Stimulated activated CD4-positive, alpha-beta T cell treated with anti-CD3 and anti-CD28 coated beads, TNF-alpha, amount 100 ng/mL, for 1 hour (primary cell): Measurements from ENCODE around the gene HSDL1.

ENCODE experiments used
- DNase-seq, 3 donors: peaks; one replicate each; pipeline ENCODE4 v3.0.0-alpha.2; 2020; ENCODE audit warnings: low read depth in 3 of 3, low spot score in 1 of 3

HSDL1 gene

GRCh38 chr16:84109598-84110335 is 35.2 kb downstream of the HSDL1 start:
- no peak for DNase-seq

GRCh38 chr16:84107921-84108320 is 37.1 kb downstream of the HSDL1 start:
- DNase-seq = no peak

GRCh38 chr16:84105948-84106740 is 38.8 kb downstream of the HSDL1 start:
- no peak for DNase-seq

GRCh38 chr16:84105301-84105815 is 39.6 kb downstream of the HSDL1 start:
- DNase-seq = no peak

GRCh38 chr16:84104231-84104630 is 40.7 kb downstream of the HSDL1 start:
- no peak for DNase-seq

- DNase-seq = no peak
Measured at GRCh38 chr16:84103678-84104077, 41.3 kb downstream of the HSDL1 start.

- DNase-seq = no peak
Measured at GRCh38 chr16:84098939-84099338, 46.0 kb downstream of the HSDL1 start.

- DNase-seq = no peak
Measured at GRCh38 chr16:84096447-84097005, 48.5 kb downstream of the HSDL1 start.

- no peak for DNase-seq
Measured at GRCh38 chr16:84095466-84095865, 49.5 kb downstream of the HSDL1 start.

GRCh38 chr16:84093879-84094270 is 51.1 kb downstream of the HSDL1 start:
- no peak for DNase-seq

- no peak for DNase-seq
Measured at GRCh38 chr16:84093120-84093878, 51.7 kb downstream of the HSDL1 start.

- no peak for DNase-seq
Measured at GRCh38 chr16:84091460-84091859, 53.5 kb downstream of the HSDL1 start.

GRCh38 chr16:84090211-84090610 is 54.8 kb downstream of the HSDL1 start:
- DNase-seq = no peak

- DNase-seq = no peak
Measured at GRCh38 chr16:84088695-84089395, 56.1 kb downstream of the HSDL1 start.

GRCh38 chr16:84087466-84088151 is 57.4 kb downstream of the HSDL1 start:
- DNase-seq = no peak

GRCh38 chr16:84087001-84087400 is 58.0 kb downstream of the HSDL1 start:
- DNase-seq = no peak

- no peak for DNase-seq
Measured at GRCh38 chr16:84086341-84086740, 58.6 kb downstream of the HSDL1 start.

GRCh38 chr16:84085773-84086172 is 59.2 kb downstream of the HSDL1 start:
- DNase-seq = no peak

GRCh38 chr16:84085271-84085667 is 59.7 kb downstream of the HSDL1 start:
- DNase-seq = no peak
